ENCODE data around the gene SIL1.

SIL1 gene

DNA sequence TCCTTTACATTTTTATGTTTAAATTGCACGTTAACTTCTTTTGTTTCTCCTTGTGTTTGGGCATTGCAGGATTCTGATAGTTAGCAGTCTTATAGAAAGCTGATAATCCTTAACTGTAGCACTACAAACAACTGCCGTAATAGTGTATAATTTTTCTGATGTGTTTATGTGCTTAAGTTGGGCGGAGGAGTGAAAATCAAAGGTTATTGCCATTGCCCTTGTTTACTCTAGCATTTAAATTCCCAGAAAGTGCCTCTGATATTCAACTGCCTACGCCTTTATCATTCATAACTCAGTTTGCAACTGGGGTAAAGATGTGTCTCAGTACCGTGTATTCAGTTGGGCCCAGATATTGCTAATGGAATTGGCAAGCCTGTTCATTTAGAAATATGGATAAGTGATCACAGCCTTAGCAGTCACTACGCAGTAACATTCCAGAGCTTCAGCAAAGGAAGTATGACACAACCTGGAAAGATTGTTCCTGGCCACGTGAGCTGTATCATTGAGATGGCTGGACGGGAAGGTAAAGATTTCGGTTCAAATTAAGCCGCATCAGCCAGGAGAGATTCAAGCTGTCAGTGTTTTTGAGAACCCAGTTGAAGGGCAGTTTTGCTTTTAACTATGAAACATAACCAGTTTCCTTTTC, 294.9 kb downstream of the SIL1 start:
- DNase-seq: no peak

DNA sequence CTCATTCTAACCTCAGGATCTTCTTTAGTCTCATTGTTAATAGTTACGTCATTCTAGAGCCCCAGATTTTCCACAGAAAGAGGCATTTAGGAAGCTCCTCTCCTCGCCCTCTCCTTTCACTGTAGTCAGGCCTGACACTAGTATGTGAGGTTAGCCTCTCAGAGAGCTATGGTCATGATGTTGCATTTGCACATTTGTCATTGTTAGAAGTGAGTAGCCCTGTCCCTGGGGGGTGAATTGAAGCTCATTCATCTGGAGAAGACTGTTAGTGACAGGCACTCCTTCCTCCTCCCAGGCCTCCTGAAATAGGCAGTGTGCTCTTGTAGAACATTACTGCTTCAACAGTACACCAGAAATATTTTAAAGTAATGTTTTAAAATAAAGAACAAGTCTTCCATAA, 296.5 kb downstream of the SIL1 start:
- DNase-seq: no peak

DNA sequence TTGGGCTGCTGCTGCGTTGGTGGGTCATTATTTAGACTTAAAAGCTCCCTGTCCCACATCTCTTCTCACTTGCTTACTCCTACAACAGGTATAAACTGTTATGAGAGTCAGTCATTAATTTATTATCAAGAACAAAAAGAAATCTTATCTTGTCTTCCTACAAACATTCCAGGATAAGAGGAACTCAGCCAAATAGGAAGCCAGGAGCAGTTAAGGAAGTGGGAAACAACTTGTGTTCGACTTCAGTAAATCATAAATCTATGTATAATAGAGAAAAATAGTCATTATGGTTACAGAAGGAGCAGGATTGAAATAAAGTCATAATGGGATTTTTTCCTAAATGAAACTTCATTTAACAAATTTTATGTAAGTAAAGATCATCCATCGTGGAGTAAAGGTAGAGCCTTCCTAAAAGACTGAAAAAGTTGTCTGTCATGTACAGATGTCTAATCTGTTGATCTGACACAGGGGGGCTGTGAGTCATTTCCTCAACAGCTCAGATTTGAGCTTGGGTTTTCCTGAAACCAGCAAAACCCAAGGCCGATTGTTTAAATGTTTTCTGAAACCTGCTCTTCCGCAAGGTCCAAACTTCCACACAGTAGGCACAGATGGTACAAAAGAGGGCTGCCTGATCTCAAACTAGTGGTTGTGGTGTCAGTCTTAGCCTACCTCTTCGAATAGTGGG, 297.7 kb downstream of the SIL1 start:
- no peak for DNase-seq

DNA sequence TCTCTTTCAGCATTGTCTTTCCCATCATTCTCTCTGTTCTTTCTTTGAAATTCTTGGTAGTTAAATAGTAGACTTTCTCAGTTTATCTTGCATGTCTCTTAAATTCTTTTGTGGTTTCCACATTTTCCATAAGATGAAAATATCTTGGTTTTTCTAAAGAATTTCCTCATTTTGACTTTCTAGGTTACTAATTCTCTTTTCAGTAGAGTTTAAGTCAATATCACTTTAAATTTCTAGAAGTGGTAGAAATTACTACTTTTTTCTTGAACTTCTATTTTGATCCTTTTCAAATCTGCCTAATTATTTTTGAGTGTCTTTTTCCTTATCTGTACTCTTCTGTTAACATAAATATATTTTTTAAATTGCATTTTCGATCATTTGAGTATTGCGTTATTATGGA, 299.4 kb downstream of the SIL1 start:
- DNase-seq: no peak

DNA sequence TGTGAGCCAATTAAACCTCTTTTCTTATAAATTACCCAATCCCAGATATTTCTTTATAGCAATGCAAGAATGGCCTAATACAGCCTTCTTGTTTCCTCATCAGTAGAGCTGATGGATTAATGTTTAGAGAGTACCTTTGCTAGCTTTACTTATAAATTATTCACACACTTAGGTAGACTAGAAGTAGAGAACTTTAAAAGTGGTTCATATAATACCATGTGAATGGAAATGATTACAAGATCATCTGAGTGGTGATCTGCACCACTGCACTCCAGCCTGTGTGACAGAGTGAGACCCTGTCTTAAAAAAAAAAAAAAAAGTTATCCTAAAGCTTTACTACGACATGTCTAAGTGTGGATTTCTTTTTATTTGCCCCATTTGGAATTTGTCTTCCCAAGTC, 299.9 kb downstream of the SIL1 start:
- no peak for DNase-seq

Measured in CD4-positive, alpha-beta T cell treated with Interleukin-1 beta for 1 hour (primary cell).